H9 (cell line): ENCODE results near the gene AGBL3. TPM values are rescaled to one million over a fixed set of nuclear protein-coding genes. Genes with fewer than 3 reads are reported as not detected.

Experiments
- DNase-seq: peaks from one replicate; pipeline ENCODE4 v3.0.0-alpha.2; 2017
- H2AFZ ChIP-seq: one replicate; pipeline ENCODE4 v1.6.1; 2013; ENCODE audit warnings: mild to moderate bottlenecking, low read length, control low read depth, moderate library complexity
- H2AK5ac ChIP-seq: 2 replicates; pipeline ENCODE4 v1.6.1; 2013; ENCODE audit warnings: low read length, control low read depth, mixed read lengths; ENCODE audit not compliant: insufficient read length
- H2BK120ac ChIP-seq: one replicate; pipeline ENCODE4 v1.6.1; 2013; ENCODE audit warnings: low read depth, mild to moderate bottlenecking, low read length, control low read depth, inconsistent platforms; ENCODE audit not compliant: poor library complexity, severe bottlenecking
- H2BK12ac ChIP-seq: 2 replicates; pipeline ENCODE4 v1.6.1; 2013; ENCODE audit warnings: low read length, control low read depth, mixed read lengths, low read depth; ENCODE audit not compliant: insufficient read length
- H2BK15ac ChIP-seq: 2 replicates; pipeline ENCODE4 v1.6.1; 2013; ENCODE audit warnings: low read depth, low read length, control low read depth
- H2BK20ac ChIP-seq: one replicate; pipeline ENCODE4 v1.6.1; 2013; ENCODE audit warnings: low read depth, mild to moderate bottlenecking, low read length, control low read depth, inconsistent platforms; ENCODE audit not compliant: poor library complexity, severe bottlenecking
- H2BK5ac ChIP-seq: 2 replicates; pipeline ENCODE4 v1.6.1; 2013; ENCODE audit warnings: low read length, control low read depth, mixed read lengths; ENCODE audit not compliant: insufficient read length
- H3K14ac ChIP-seq: 2 replicates; pipeline ENCODE4 v1.6.1; 2013; ENCODE audit warnings: low read length, control low read depth; ENCODE audit not compliant: insufficient read depth
- H3K18ac ChIP-seq: 2 replicates; pipeline ENCODE4 v1.6.1; 2013; ENCODE audit warnings: low read depth, mild to moderate bottlenecking, mixed read lengths, low read length, control low read depth; ENCODE audit not compliant: insufficient read length
- H3K23ac ChIP-seq: 2 replicates; pipeline ENCODE4 v1.6.1; 2013; ENCODE audit warnings: low read length, control low read depth, mixed read lengths, low read depth; ENCODE audit not compliant: insufficient read length
- H3K23me2 ChIP-seq: 2 replicates; pipeline ENCODE4 v1.6.1; 2013; ENCODE audit warnings: low read depth, mild to moderate bottlenecking, mixed read lengths, low read length, control low read depth; ENCODE audit not compliant: insufficient read length, poor library complexity, severe bottlenecking
- H3K27ac ChIP-seq: 2 replicates; pipeline ENCODE4 v1.5.1; 2013; ENCODE audit warnings: low read length, control low read depth, mixed read lengths, low read depth; ENCODE audit not compliant: insufficient read length
- H3K27me3 ChIP-seq: 2 replicates; pipeline ENCODE4 v1.6.1; 2013; ENCODE audit warnings: low read length, control low read depth, inconsistent platforms; ENCODE audit not compliant: insufficient read depth
- H3K4ac ChIP-seq: 2 replicates; pipeline ENCODE4 v1.6.1; 2013; ENCODE audit warnings: low read depth, mild to moderate bottlenecking, control low read depth, inconsistent platforms, low read length, moderate library complexity
- H3K4me1 ChIP-seq: 2 replicates; pipeline ENCODE4 v1.6.1; 2013; ENCODE audit warnings: low read length, control low read depth, inconsistent platforms; ENCODE audit not compliant: insufficient read depth
- H3K4me2 ChIP-seq: 2 replicates; pipeline ENCODE4 v1.6.1; 2013; ENCODE audit warnings: low read length, control low read depth, mixed read lengths; ENCODE audit not compliant: insufficient read length, insufficient read depth
- H3K56ac ChIP-seq: 2 replicates; pipeline ENCODE4 v1.6.1; 2013; ENCODE audit warnings: low read depth, mild to moderate bottlenecking, mixed read lengths, low read length, control low read depth; ENCODE audit not compliant: insufficient read length
- H3K79me1 ChIP-seq: 2 replicates; pipeline ENCODE4 v1.6.1; 2013; ENCODE audit warnings: low read depth, mild to moderate bottlenecking, moderate library complexity, low read length, control low read depth, inconsistent platforms; ENCODE audit not compliant: insufficient read depth, poor library complexity, severe bottlenecking
- H3K79me2 ChIP-seq: 2 replicates; pipeline ENCODE4 v1.6.1; 2013; ENCODE audit warnings: low read length, control low read depth, inconsistent platforms; ENCODE audit not compliant: insufficient read depth
- H3K9ac ChIP-seq: 2 replicates; pipeline ENCODE4 v1.6.1; 2013; ENCODE audit warnings: low read length, control low read depth, mixed read lengths; ENCODE audit not compliant: insufficient read length; ENCODE audit errors: extremely low read depth
- H3K9me3 ChIP-seq: one replicate; pipeline ENCODE4 v1.6.1; 2013; ENCODE audit warnings: low read depth, low read length, inconsistent platforms; ENCODE audit not compliant: control insufficient read depth
- H3T11ph ChIP-seq: one replicate; pipeline ENCODE4 v1.6.1; 2013; ENCODE audit warnings: mild to moderate bottlenecking, low read length, control low read depth, inconsistent platforms
- H4K20me1 ChIP-seq: one replicate; pipeline ENCODE4 v1.6.1; 2013; ENCODE audit not compliant: control insufficient read depth, insufficient read length, insufficient read depth
- H4K5ac ChIP-seq: 2 replicates; pipeline ENCODE4 v1.6.1; 2013; ENCODE audit warnings: low read depth, mild to moderate bottlenecking, mixed read lengths, low read length, control low read depth; ENCODE audit not compliant: insufficient read length
- H4K8ac ChIP-seq: replicated peaks from 2 replicates; pipeline ENCODE4 v1.6.1; 2013; ENCODE audit warnings: low read length, control low read depth, mixed read lengths, low read depth; ENCODE audit not compliant: insufficient read length
- H4K91ac ChIP-seq: 2 replicates; pipeline ENCODE4 v1.6.1; 2013; ENCODE audit warnings: low read depth, mild to moderate bottlenecking, moderate library complexity, mixed read lengths, low read length, control low read depth; ENCODE audit not compliant: insufficient read length
- H3K27ac Mint-ChIP-seq, 3 experiments: 2 replicates in 2 of 3; 3 replicates in 1 of 3; pipeline ENCODE4 v1.8.0; 2020 to 2021; ENCODE audit warnings: mixed read lengths in 3 of 3, mild to moderate bottlenecking in 1 of 3, moderate library complexity in 1 of 3
- H3K27me3 Mint-ChIP-seq: 2 replicates; pipeline ENCODE4 v1.8.0; 2021; ENCODE audit warnings: low read depth, mild to moderate bottlenecking, moderate library complexity, mixed read lengths
- H3K36me3 Mint-ChIP-seq, 3 experiments: 2 replicates in 2 of 3; 3 replicates in 1 of 3; pipeline ENCODE4 v1.8.0; 2020 to 2021; ENCODE audit warnings: low read depth in 3 of 3, mixed read lengths in 3 of 3; ENCODE audit not compliant: insufficient read depth in 1 of 3
- H3K4me1 Mint-ChIP-seq, 2 experiments: 2 replicates each; pipeline ENCODE4 v1.8.0; 2020; ENCODE audit warnings: mixed read lengths in 2 of 2
- H3K4me3 Mint-ChIP-seq, 2 experiments: 2 replicates in 1 of 2; 3 replicates in 1 of 2; pipeline ENCODE4 v1.8.0; 2020 to 2021; ENCODE audit warnings: mild to moderate bottlenecking in 2 of 2, mixed read lengths in 2 of 2, moderate library complexity in 1 of 2
- H3K9me3 Mint-ChIP-seq, 2 experiments: 2 replicates in 1 of 2; 3 replicates in 1 of 2; pipeline ENCODE4 v1.8.0; 2020; ENCODE audit warnings: mild to moderate bottlenecking in 2 of 2, mixed read lengths in 2 of 2, moderate library complexity in 1 of 2
- WGBS: extraction: QIAGEN DNeasy Blood & Tissue Kit; methylation state at CpG from one replicate; pipeline ENCODE4 v1.1.7; 2013; ENCODE audit warnings: missing lambda C conversion rate, low lambda C conversion rate, mixed read lengths; ENCODE audit not compliant: insufficient read length; ENCODE audit errors: extremely low coverage; 5-methylcytosine and 5-hydroxymethylcytosine counted together
- total RNA-seq: library from RNA; stranded (reverse); gene quantifications from 2 replicates; pipeline ENCODE4 v1.2.1, GENCODE V29; 2021
- TF ChIP-seq, protein P1 (sequence below): fragments of 200-600 bp; sonication (generic); conservative IDR thresholded peaks from 3 replicates; pipeline ENCODE4 v1.8.0; 2021; ENCODE audit warnings: antibody characterized with exemption, mild to moderate bottlenecking

The AGBL3 gene
- total RNA-seq, 1 experiment from 2014 or later = 2.4 TPM

DNA sequence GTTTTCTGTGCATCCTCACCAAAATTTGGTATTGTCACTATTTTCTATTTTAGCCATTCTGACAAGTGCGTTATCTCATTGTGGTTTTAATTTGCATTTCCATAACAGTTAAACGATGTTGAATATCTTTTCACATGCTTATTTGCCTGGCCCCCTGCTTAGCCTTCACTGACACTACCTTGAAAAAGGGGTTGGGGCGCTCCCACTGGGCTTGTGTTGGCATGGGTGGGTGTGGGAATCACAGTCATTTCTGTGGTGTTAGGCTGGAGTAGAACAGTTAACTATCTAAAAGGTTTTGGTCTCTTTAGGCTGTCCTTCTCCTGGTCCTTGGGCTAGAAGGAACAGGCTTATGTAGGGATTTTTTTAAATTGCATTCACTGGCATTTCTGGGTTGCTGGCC is 89.4 kb downstream of the AGBL3 start:
- no peak overlapping the region for H3K9ac ChIP-seq
- no peaks in the 10 kb centered on the region for H3K23me2 ChIP-seq
- Mint-ChIP-seq H3K4me1 (peaks cover 32 to 35% of the 10 kb centered on the region in 2 experiments), H3K4me3 (peak overlapping the region in 1 of 2 experiments; percentile 33; a peak in 2 of 5 replicates), H3K27ac (peak overlapping the region in 2 of 3 experiments; percentile 9 to 60; a peak in 1 of 7 replicates), H3K36me3 (peaks cover 15 to 21% (median 18%) of the 10 kb centered on the region in 3 experiments), H3K27me3 (no peaks in the 10 kb centered on the region), H3K9me3 (peaks cover 23 to 30% of the 10 kb centered on the region in 2 experiments)
- no peak overlapping the region for H4K5ac ChIP-seq
- H2BK5ac ChIP-seq = no peak overlapping the region
- TF ChIP-seq, protein P1, sequence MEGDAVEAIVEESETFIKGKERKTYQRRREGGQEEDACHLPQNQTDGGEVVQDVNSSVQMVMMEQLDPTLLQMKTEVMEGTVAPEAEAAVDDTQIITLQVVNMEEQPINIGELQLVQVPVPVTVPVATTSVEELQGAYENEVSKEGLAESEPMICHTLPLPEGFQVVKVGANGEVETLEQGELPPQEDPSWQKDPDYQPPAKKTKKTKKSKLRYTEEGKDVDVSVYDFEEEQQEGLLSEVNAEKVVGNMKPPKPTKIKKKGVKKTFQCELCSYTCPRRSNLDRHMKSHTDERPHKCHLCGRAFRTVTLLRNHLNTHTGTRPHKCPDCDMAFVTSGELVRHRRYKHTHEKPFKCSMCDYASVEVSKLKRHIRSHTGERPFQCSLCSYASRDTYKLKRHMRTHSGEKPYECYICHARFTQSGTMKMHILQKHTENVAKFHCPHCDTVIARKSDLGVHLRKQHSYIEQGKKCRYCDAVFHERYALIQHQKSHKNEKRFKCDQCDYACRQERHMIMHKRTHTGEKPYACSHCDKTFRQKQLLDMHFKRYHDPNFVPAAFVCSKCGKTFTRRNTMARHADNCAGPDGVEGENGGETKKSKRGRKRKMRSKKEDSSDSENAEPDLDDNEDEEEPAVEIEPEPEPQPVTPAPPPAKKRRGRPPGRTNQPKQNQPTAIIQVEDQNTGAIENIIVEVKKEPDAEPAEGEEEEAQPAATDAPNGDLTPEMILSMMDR = no peak
- H2BK20ac ChIP-seq = no peak overlapping the region
- no peak overlapping the region for H2AK5ac ChIP-seq
- H3K27ac ChIP-seq = no peak overlapping the region
- peak; percentile 40 for DNase-seq
- no peaks in the 10 kb centered on the region for H3K27me3 ChIP-seq
- H3T11ph ChIP-seq = no peak overlapping the region
- no peak overlapping the region for H3K56ac ChIP-seq
- no peak overlapping the region for H2BK15ac ChIP-seq
- H3K4me2 ChIP-seq = peak overlapping the region; percentile 7
- no peak overlapping the region for H3K14ac ChIP-seq
- H2BK12ac ChIP-seq = no peak overlapping the region
- no peaks in the 10 kb centered on the region for H3K79me2 ChIP-seq
- H3K79me1 ChIP-seq = no peaks in the 10 kb centered on the region
- no peak overlapping the region for H2BK120ac ChIP-seq
- H3K9me3 ChIP-seq = no peaks in the 10 kb centered on the region
- no peak overlapping the region for H2AFZ ChIP-seq
- peaks cover 7% of the 10 kb centered on the region; the same call in 1 of the 2 replicates for H3K4me1 ChIP-seq
- no peaks in the 10 kb centered on the region for H4K20me1 ChIP-seq
- no peak overlapping the region for H3K18ac ChIP-seq
- no CpG with 5 or more reads among the region's 3 CpGs for WGBS
- no peak overlapping the region for H4K8ac ChIP-seq
- H3K4ac ChIP-seq = no peak overlapping the region
- H4K91ac ChIP-seq = no peak overlapping the region
- H3K23ac ChIP-seq = no peak overlapping the region
